GM19328 (cell line): ENCODE data around the gene PPFIBP1.

Source experiments
- ATAC-seq: cut with Tn5 transposase; IDR thresholded peaks from one replicate; pipeline ENCODE4 v1.9.1; 2021; ENCODE audit warnings: mild to moderate bottlenecking, moderate library complexity; ENCODE audit not compliant: unreplicated experiment

The PPFIBP1 gene

GRCh38 chr12:27523642-27524493, at the start of gene PPFIBP1:
Gene PPFIBP1 (plus strand): TSS chr12:27524206. CDS start chr12:27633397, 109,191 bp downstream.
- peak; percentile 93 for ATAC-seq

- ATAC-seq = no peak
Observed at GRCh38 chr12:27474344-27474743, 49.7 kb upstream of the PPFIBP1 start.

GRCh38 chr12:27477049-27477448, 47.0 kb upstream of the PPFIBP1 start:
- ATAC-seq = no peak

- no peak for ATAC-seq
Observed at GRCh38 chr12:27478949-27479348, 45.1 kb upstream of the PPFIBP1 start.

- ATAC-seq = no peak
Observed at GRCh38 chr12:27480016-27480415, 44.0 kb upstream of the PPFIBP1 start.

- ATAC-seq = no peak
Observed at GRCh38 chr12:27486961-27487360, 37.0 kb upstream of the PPFIBP1 start.

GRCh38 chr12:27488479-27488878, 35.5 kb upstream of the PPFIBP1 start:
- no peak for ATAC-seq

- no peak for ATAC-seq
Observed at GRCh38 chr12:27491226-27491625, 32.8 kb upstream of the PPFIBP1 start.

- no peak for ATAC-seq
Observed at GRCh38 chr12:27493260-27493940, 30.6 kb upstream of the PPFIBP1 start.

- no peak for ATAC-seq
Observed at GRCh38 chr12:27497446-27497845, 26.6 kb upstream of the PPFIBP1 start.

- ATAC-seq = no peak
Observed at GRCh38 chr12:27498149-27498548, 25.9 kb upstream of the PPFIBP1 start.

- ATAC-seq = no peak
Observed at GRCh38 chr12:27498761-27499160, 25.2 kb upstream of the PPFIBP1 start.

- ATAC-seq = no peak
Observed at GRCh38 chr12:27499377-27499776, 24.6 kb upstream of the PPFIBP1 start.

- ATAC-seq = no peak
Observed at GRCh38 chr12:27500546-27500945, 23.5 kb upstream of the PPFIBP1 start.

GRCh38 chr12:27502021-27502435, 22.0 kb upstream of the PPFIBP1 start:
- no peak for ATAC-seq

GRCh38 chr12:27504507-27504906, 19.5 kb upstream of the PPFIBP1 start:
- ATAC-seq = no peak

- ATAC-seq = no peak
Observed at GRCh38 chr12:27505109-27505508, 18.9 kb upstream of the PPFIBP1 start.

GRCh38 chr12:27505761-27506160, 18.2 kb upstream of the PPFIBP1 start:
- ATAC-seq = no peak

- ATAC-seq = no peak
Observed at GRCh38 chr12:27506645-27507189, 17.3 kb upstream of the PPFIBP1 start.

- no peak for ATAC-seq
Observed at GRCh38 chr12:27508736-27509431, 15.1 kb upstream of the PPFIBP1 start.

- ATAC-seq = no peak
Observed at GRCh38 chr12:27511031-27511722, 12.8 kb upstream of the PPFIBP1 start.
